Body of pancreas (tissue), 4 donors: ENCODE measurements around the gene IARS2. TPM values are rescaled to one million over a fixed set of nuclear protein-coding genes. Genes with fewer than 3 reads are reported as not detected.

Experiments used
- ATAC-seq: fragments of 150-250 bp; one replicate; pipeline ENCODE4 v1.9.1; 2016
- DNase-seq, 4 donors: peaks; one replicate each; pipeline ENCODE4 v3.0.0-alpha.2; 2019
- H3K27ac ChIP-seq, 4 donors: fragments of 200-600 bp; sonication (generic); 1 replicate in 3 of 4; 2 replicates in 1 of 4; pipeline versions ENCODE4 v1.5.1 to v1.6.1; 2016 to 2019; ENCODE audit warnings: mild to moderate bottlenecking in 1 of 4, mixed read lengths in 1 of 4, moderate library complexity in 1 of 4
- H3K27me3 ChIP-seq, 2 donors: fragments of 200-600 bp; sonication (generic); one replicate each; pipeline ENCODE4 v1.6.0; 2016; ENCODE audit warnings: mild to moderate bottlenecking in 1 of 2
- H3K36me3 ChIP-seq, 2 donors: fragments of 200-600 bp; sonication (generic); replicated peaks in 1 of 2; 2 replicates each; pipeline ENCODE4 v1.5.1; 2016; ENCODE audit warnings: low read depth in 2 of 2; ENCODE audit not compliant: insufficient read depth in 1 of 2
- H3K4me1 ChIP-seq: fragments of 200-600 bp; sonication (generic); one replicate; pipeline ENCODE4 v1.6.0; 2016
- H3K4me3 ChIP-seq, 2 donors: fragments of 200-600 bp; sonication (generic); 1 replicate in 1 of 2; 2 replicates in 1 of 2; pipeline ENCODE4 v1.5.1; 2016 to 2019
- H3K9me3 ChIP-seq, 3 donors: fragments of 200-600 bp; sonication (generic); 1 replicate in 2 of 3; 2 replicates in 1 of 3; pipeline ENCODE4 v1.5.1; 2016
- CTCF ChIP-seq, 7 experiments: fragments of 450-650 bp in 4 of 7; fragments of 200-600 bp in 3 of 7; sonication (generic) in 3 of 7; IDR thresholded peaks; one replicate each; pipeline ENCODE4 v1.5.1; 2016 to 2019; ENCODE audit warnings: antibody characterized with exemption in 7 of 7
- POLR2A ChIP-seq, 3 donors: fragments of 450-650 bp; IDR thresholded peaks; one replicate each; pipeline ENCODE4 v1.6.1; 2016; ENCODE audit warnings: antibody characterized with exemption in 3 of 3, mild to moderate bottlenecking in 2 of 3
- WGBS, 2 donors: methylation state at CpG; one replicate each; pipeline ENCODE4 v1.1.5; 2017; 5-methylcytosine and 5-hydroxymethylcytosine counted together
- intact Hi-C: fragments of 100-400 bp; cut with DNase I; formaldehyde crosslinking; loops from one replicate; pipeline ENCODE4 v1.15.1; 2023
- total RNA-seq, 2 donors: library from RNA; depleted of rRNA; stranded (reverse); fragments of >200 nt; gene quantifications; one replicate each; pipeline ENCODE4 v1.1.0, GENCODE V29; 2016

IARS2 gene
- total RNA-seq, 2 donors from 2014 or later = 32.7 to 40.2 TPM

- Histone ChIP-seq H3K36me3 (peaks cover 0 to 13% of the 10 kb centered on the region in 2 donors), H3K27me3 (no peaks in the 10 kb centered on the region), H3K4me1 (no peaks in the 10 kb centered on the region), H3K4me3 (no peak overlapping the region), H3K27ac (no peak overlapping the region), H3K9me3 (no peaks in the 10 kb centered on the region)
- ATAC-seq (no peak), DNase-seq (no peak)
- WGBS, 2 donors = 87 to 91% methylated on average over 3 of the region's 3 CpGs
- TF ChIP-seq CTCF (IDR thresholded peaks at IDR 0.05) (no peak), POLR2A (IDR thresholded peaks at IDR 0.05) (no peak)
- intact Hi-C loops = no loop called here
Measured at GRCh38 chr1:220127076-220127475, 33.1 kb downstream of the IARS2 start.

- Histone ChIP-seq H3K36me3 (peaks cover 0 to 13% of the 10 kb centered on the region in 2 donors), H3K4me1 (no peaks in the 10 kb centered on the region), H3K27ac (no peak overlapping the region), H3K9me3 (no peaks in the 10 kb centered on the region), H3K27me3 (no peaks in the 10 kb centered on the region), H3K4me3 (no peak overlapping the region)
- no peak for TF ChIP-seq CTCF (IDR thresholded peaks at IDR 0.05)
- no peak for TF ChIP-seq POLR2A (IDR thresholded peaks at IDR 0.05)
- DNase-seq (no peak), ATAC-seq (no peak)
- intact Hi-C loops = no loop called here
Measured at GRCh38 chr1:220129479-220130210, 35.7 kb downstream of the IARS2 start.

- no peak overlapping the region for H3K4me3 ChIP-seq
- no peak for ATAC-seq
- H3K4me1 ChIP-seq = no peaks in the 10 kb centered on the region
- 76 to 83% methylated on average over 2 of the region's 2 CpGs for WGBS, 2 donors
- H3K27ac ChIP-seq = no peak overlapping the region
- no peak for DNase-seq
- H3K9me3 ChIP-seq = no peaks in the 10 kb centered on the region
- H3K36me3 ChIP-seq = peaks cover 0 to 17% of the 10 kb centered on the region in 2 donors
- H3K27me3 ChIP-seq = no peaks in the 10 kb centered on the region
- TF ChIP-seq POLR2A (IDR thresholded peaks at IDR 0.05) = no peak
- no peak for TF ChIP-seq CTCF (IDR thresholded peaks at IDR 0.05)
- intact Hi-C loops = no loop called here
Measured at GRCh38 chr1:220135755-220136154, 41.8 kb downstream of the IARS2 start.

GRCh38 chr1:220137019-220137786 is 43.3 kb downstream of the IARS2 start:
- Histone ChIP-seq H3K9me3 (no peaks in the 10 kb centered on the region), H3K27ac (no peak overlapping the region), H3K4me3 (no peak overlapping the region), H3K27me3 (no peaks in the 10 kb centered on the region), H3K4me1 (no peaks in the 10 kb centered on the region), H3K36me3 (peaks cover 0 to 17% of the 10 kb centered on the region in 2 donors)
- no peak for TF ChIP-seq POLR2A (IDR thresholded peaks at IDR 0.05)
- TF ChIP-seq CTCF (IDR thresholded peaks at IDR 0.05) = no peak
- ATAC-seq (no peak), DNase-seq (no peak)
- intact Hi-C loops = no loop called here
- whole genome bisulfite sequencing, 2 donors = 83 to 89% methylated on average over 9 of the region's 9 CpGs
